Activated CD8-positive, alpha-beta memory T cell treated with anti-CD3 and anti-CD28 coated beads, Interleukin-2, amount 50 U/mL, for 4 hours (primary cell): Measurements from ENCODE around the gene TBX10.
A peak's percentile ranks its signal among the peaks of the same experiment; 100 is the strongest.
"Not testable (repeated sequence)": the region's sequence is repeated elsewhere in the genome, so short reads cannot be mapped to it uniquely, and the experiment has no call there.

Experiments used
- DNase-seq: peaks from one replicate; pipeline ENCODE4 v3.0.0-alpha.2; 2020

The TBX10 gene

DNA sequence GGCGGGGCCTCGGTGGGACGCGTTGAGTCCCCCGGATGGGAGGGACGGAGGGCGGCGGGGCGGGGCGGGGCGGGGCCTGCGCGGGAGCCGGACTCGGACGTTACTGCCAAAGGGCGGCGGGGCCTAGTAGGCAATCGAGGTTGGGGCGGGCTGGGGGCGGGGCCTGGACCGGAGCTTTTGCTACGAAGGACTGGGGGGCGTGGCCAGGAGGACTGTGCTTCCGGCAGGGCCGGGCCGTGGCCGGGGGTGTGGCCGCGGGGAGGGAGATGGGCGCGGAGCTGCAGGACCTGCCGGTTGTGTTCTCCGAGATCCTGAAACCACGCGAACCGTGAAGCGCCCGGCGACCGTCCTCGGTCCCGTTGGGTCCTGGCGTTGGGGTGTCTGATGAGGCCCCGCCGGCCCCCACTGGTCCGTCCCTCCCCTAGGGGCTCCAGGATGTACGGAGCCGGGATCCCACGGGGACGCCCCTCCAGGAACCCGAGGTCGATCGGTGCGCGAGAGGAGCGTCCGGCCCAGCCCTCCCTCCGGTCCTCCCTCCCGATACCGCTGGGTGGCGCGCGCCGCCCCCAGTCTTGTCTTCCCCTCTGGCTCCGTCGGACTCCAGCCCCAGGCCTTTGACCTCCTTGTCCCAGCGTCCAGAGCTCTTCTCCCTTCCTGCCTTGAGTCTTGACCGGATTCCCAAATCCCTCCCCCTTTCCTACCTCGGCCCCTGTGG lies 9.2 kb downstream of the TBX10 start:
- peak; percentile 92 for DNase-seq

DNA sequence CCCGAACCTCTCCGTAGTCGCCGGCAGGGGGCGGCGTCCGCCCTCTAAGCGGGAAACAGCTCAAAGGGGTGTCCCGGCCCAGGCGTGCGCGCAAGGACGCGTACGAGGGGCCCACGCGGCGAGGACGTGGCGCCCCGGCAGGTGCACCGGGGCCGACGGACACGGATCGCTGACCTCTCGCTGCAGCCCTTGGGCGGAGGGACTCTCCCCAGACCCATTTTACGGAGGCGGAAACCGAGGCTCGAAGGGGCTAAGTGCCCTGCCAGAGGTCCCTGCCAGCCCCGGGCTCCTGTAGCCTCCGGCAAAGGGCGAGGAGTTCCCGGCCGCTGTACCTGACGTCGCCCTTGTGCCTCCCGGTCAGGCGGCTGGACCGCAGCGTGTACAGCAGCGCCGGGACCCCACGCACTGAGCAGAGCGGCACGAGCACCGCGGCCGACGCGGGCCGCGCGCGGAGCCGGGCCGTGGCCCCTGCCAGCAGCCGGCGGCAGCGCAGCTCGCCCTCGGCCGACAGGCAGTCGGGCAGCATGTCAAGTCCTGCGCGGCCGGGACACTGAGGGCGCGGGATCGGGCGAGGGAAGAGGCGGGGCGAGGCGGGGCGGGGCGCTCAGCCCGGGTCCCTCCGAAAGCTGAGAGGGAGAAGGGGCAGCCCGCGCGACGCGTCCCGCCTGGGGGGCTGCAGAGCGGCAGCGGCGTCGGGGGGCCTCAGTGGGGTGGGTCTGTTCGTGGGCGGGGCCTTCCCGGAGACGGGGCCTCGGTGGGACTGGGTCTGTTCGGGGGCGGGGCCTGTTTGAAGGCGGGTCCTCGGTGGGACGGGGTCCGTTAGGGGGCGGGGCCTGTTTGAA lies 10.0 kb downstream of the TBX10 start, which contains the start of gene NUDT8:
Gene NUDT8, minus strand, starts transcription at position 552 of the 842 bp plus-strand sequence. Its CDS starts 26 bp downstream, at position 526.
- peak; percentile 89 for DNase-seq

DNA sequence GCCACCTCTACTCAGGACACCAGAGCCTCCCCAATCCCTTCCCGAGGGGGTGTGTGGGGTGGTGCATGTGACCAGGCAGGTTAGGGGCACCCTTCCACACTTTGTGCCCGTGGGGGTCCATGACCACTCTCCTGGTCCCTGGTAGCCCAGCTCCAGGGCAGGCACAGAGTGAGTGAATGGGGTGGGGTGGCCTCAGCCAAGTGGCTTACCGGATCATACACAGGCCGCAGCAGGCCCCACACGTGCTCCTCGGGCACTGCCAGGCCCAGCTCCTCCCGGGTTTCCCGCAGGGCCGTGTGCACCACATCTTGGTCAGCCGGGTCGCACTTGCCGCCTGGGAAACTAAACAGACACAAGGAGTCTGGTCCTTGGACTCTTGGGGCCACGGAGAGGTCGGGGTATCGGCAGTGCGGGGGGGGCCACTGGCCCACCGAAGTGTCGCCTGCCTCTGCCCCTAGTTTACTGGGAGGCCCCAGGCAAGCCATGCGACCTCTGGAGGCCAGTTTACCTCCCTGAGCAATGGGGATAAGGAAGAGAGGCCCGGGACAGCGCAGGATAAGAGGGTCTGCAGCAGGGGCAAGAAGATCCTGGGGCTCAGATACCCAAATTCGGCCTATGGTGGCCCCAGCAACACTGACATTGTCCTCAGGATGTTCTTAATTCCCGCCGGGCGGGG lies 10.7 kb downstream of the TBX10 start:
- no peak for DNase-seq

DNA sequence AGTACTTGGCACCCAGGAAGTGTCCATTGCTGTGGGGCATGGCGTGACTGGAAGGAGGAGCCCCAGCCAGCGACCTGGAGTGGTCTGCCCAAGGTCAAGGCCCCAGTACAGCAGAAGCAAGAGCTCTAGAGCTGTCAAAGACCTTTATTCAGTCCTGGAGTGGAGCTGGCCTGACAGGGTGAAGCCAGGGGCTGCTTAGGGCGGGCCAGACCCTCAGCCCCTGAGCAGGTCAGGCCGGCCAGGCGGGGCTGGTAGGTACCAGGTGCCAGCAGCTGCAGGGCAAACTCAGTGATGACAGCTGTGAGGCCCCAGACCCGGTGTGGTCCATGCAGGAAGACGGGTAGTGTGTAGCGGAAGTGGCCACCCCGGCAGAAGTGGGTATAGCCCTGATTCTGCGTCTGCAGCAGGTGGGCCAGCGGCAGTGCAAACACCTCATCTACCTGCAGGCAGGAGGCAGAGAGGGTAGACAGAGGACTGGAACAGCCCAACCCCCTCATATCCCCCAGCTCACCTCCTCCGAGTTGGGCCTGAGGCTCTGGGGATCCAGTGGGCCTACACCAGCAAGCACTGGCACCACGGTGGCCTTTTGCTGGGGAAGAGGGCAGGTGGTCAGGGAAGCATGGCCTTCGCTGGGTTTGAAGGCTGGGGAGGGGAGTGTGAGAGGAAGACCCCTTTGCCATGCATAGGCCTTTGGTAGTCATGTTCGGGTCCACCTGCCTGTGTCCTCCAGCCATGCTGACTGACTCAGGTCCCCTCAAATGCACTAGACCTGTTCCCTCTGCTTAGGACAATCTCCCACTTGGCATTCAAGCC lies 11.5 kb downstream of the TBX10 start:
- no peak for DNase-seq

DNA sequence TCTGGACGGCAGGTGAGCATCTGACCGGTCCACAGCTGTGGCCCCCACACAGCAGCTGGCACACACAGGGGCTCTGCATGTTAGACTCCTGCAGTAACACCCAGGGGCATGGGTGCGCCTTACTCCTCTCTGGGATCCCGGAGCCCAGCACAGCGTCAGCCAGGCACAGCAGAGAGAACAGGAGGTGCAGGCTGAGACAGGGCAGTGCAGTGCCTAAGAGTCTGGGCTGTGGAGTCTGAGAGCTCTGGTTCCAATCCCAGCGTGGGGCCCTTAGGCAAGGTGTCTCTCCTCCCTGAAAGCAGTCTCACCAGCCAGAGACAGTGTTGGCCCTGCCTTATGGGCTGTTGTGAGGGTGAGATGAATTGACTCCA lies 12.1 kb downstream of the TBX10 start:
- no peak for DNase-seq

DNA sequence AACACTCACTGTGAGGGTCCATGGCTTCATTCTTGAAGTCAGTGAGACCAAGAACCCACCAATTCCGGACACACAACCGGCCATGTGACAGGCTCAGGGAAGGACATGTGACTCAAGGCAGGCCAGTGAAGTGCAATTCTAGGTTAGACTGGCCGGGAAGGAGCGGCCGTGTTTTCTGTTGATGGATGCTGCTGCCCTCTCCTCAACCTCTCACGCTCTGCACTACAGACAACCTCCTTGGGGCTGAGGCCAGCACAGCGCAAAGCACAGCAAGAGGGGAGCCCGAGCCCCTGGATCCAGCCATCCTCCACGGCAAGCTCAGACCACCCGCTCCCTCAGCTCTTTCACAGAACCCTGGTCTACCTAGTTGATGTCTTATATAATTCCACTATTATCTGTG lies 12.6 kb downstream of the TBX10 start:
- DNase-seq = no peak

DNA sequence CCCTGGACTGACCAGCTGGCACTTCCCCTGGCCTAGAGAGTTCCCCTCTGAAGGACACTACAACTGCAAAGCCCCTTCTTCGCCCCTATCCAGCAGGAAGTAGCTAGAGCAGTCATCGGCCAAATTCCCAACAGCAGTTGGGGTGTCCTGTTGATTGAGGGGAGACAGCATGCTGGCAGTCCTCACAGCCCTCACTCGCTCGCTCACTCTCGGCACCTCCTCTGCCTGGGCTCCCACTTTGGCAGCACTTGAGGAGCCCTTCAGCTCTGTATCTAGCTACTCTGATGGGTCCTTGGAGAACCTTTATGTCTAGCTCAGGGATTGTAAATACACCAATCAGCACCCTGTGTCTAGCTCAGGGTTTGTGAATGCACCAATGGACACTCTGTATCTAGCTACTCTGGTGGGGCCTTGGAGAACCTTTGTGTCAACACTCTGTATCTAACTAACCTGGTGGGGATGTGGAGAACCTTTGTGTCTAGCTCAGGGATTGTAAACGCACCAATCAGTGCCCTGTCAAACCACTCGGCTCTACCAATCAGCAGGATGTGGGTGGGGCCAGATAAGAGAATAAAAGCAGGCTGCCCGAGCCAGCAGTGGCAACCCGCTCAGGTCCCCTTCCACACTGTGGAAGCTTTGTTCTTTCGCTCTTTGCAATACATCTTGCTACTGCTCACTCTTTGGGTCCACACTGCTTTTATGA lies 13.3 kb downstream of the TBX10 start:
- not testable (repeated sequence) for DNase-seq

DNA sequence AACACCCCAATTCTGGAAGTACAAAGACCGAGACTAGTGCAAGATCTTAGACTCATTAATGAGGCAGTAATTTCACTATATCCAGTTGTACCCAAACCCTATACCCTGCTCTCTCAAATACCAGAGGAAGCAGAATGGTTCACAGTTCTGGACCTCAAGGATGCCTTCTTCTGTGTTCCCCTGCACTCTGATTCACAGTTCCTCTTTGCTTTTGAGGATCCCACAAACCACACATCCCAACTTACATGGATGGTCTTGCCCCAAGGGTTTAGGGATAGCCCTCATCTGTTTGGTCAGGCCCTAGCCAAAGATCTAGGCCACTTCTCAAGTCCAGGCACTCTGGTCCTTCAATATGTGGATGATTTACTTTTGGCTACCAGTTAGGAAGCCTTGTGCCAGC lies 15.8 kb downstream of the TBX10 start:
- not testable (repeated sequence) for DNase-seq

DNA sequence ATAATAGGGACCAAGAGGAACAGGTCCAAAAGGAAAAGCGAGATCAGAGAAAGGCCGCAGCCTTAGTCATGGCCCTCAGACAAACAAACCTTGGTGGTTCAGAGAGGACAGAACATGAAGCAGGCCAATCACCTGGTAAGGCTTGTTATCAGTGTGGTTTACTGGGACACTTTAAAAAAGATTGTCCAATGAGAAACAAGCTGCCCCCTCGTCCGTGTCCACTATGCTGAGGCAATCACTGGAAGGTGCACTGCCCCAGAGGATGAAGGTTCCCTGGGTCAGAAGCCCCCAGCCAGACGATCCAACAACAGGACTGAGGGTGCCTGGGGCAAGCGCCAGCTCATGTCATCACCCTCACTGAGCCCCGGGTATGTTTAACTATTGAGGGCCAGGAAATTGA lies 16.7 kb downstream of the TBX10 start:
- not testable (repeated sequence) for DNase-seq

DNA sequence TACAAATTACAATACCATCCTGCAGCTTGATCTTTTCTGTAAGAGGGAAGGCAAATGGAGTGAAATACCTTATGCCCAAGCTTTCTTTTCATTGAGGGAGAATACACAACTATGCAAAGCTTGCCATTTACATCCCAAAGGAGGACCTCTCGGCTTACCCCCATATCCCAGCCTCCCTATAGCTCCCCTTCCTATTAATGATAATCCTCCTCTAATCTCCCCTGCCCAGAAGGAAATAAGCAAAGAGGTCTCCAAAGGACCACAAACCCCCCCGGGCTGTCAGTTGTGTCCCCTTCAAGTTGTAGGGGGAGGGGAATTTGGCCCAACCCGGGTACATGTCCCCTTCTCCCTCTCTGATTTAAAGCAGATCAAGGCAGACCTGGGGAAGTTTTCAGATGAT lies 17.6 kb downstream of the TBX10 start:
- not testable (repeated sequence) for DNase-seq

DNA sequence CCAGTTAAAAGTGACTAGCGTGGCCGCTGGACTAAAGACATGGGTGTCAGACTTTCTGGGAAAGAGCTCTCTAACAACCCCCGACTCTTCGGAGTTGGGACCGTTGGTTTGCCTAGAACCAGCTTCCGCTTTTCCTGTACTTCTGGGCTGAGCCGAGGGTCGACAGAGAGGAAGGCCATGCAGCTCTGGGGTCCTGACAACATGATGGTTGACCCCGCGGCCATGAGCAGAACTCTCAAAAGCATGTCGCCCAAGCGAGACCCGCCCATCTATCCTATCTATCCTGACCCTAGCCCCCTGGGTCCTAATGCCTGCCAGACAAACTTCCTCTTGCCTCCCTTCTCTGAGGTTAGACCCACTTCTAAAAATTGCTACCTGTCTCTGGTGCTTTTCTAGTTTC lies 18.9 kb downstream of the TBX10 start:
- not testable (repeated sequence) for DNase-seq

DNA sequence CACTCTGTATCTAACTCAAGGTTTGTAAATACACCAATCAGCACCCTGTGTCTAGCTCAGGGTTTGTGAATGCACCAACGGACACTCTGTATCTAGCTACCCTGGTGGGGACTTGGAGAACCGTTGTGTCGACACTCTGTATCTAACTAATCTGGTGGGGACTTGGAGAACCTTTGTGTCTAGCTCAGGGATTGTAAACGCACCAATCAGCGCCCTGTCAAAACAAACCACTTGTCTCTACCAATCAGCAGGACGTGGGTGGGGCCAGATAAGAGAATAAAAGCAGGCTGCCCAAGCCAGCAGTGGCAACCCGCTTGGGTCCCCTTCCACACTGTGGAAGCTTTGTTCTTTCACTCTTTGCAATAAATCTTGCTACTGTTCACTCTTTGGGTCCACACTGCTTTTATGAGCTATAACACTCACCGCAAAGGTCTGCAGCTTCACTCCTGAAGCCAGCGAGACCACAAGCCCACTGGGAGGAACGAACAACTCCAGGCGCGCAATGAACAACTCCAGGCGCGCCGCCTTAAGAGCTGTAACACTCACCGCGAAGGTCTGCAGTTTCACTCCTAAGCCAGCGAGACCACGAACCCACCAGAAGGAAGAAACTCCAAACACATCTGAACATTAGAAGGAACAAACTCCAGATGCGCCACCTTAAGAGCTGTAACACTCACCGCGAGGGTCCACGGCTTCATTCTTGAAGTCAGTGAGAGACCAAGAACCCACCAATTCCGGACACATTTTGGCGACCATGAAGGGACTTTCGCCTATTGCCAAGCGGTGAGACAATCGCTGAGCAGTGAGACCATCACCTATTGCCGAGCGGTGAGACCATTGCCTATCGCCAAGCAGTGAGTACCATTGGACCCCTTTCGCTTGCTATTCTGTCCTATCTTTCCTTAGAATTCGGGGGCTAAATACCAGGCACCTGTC lies 19.6 kb downstream of the TBX10 start:
- DNase-seq = not testable (repeated sequence)

DNA sequence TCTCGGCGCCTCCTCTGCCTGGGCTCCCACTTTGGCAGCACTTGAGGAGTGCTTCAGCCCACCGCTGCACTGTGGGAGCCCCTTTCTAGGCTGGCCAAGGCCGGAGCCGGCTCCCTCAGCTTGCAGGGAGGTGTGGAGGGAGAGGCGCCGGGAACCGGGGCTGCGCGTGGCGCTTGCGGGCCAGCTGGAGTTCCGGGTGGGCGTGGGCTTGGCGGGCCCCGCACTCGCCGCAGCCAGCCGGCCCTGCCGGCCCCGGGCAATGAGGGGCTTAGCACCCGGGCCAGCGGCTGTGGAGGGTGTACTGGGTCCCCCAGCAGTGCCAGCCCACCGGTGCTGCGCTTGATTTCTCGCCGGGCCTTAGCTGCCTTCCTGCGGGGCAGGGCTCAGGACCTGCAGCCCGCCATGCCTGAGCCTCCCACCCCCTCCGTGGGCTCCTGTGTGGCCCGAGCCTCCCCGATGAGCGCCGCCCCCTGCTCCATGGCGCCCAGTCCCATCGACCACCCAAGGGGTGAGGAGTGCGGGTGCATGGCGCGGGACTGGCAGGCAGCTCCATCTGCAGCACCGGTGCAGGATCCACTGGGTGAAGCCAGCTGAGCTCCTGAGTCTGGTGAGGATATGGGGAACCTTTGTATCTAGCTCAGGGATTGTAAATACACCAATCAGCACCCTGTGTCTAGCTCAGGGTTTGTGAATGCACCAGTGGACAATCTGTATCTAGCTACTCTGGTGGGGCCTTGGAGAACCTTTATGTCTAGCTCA lies 20.5 kb downstream of the TBX10 start:
- not testable (repeated sequence) for DNase-seq

DNA sequence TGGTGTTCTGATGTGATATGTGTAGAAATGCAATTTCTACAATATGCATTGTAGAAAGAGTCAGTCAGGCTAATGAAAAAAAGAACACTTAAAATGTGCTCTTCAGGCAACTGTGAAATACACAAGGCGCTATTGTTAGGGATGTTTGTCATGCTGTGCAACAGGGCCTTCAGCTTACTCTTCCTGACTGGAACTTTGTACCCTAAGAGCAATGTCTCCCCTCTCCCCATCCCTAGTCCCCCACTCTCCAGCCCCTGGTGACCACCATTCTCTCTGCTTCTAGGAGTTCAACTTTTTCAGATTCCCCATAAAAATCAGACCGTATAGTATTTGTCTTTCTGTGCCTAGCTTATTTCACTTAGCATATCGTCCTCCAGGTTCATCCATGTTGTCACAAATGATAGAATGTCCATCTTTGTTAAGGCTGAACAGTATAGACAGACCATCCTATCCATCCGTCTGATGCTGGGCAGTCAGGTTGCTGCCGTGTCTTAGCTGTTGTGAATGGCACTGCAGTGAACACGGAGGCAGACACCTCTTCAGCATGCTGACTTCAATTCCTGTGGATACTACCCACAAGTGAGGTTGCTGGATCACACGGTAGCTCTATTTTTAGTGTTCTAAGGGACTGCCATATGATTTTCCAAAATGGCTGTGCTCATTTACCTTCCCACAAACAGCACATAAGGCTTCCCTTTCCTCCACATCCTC lies 22.2 kb downstream of the TBX10 start:
- no peak for DNase-seq

DNA sequence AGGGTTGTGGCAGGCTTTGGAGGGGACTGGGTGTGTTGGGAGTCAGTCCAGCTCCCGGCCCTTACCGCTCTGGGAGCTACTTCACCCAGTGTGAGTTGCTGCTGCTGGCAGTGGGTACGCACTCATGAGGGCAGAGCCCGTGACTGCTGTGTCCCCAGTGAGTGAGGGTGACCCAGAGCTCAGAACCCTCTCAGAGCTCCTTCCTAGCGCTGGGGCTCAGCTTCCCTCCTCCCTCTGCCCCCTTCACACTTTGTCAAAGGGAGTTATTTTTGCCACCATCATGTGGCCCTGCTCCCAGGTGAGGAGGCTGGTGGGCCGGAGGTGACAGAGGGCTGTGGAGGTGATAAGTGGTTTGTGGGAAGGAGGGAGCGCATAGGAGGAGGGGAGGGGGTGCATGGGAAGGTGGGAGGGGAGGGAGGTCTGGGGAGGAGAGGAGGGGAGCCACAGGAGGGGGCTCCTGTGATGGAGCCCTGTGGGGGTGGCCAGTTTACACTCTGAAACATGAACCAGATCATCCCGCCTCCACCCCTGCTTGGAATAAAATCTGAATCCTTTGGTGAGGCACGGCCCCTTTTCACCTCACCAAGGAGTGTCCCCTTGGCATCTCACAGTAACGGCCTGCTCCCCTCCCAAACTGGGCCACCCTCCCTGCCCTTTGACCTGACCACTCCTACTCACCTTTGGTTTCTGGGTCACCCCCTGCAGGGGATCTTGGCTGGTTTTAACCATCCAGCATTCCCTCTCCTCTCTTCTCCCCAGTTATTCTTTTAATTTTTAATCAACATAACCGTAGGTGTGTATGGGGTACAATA lies 22.9 kb downstream of the TBX10 start:
- DNase-seq = no peak

DNA sequence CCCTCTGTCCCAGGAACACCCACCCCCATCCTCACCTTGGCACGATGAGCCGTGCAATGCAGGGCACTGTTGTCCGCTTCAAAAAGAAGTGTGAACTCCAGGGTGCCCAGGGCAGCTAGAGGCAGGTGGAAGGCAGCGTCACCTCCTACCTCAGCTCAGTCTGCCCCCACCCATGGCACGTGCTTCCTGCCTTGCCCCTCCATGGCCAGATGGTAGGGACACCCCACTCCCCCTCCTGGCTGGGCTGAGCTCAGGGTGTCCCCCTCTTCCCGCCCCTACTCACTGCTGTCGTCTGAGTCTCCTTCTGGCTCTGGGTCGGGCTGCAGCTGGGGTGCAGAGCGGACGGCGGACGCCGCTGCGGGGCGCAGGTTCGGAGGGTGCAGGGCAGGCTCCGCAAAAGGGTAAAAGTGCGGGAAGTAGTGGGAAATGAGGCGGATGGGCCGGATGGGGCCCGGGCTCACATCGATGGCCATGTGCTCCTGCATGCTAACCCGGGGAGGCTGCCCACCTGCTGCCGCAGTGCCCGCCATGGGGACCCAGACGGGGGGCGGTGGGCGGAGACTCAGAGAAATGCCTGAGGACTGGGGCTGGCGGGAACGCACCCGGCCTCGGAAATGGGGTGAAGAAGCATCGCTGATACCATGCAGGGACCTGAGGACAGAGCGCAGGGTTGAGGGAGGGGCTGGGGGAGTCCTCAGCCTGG lies 23.7 kb downstream of the TBX10 start:
- DNase-seq = no peak
